OCI-LY7 (cell line): Measurements from ENCODE around the gene MRPS25. TPM values are rescaled to one million over a fixed set of nuclear protein-coding genes. Genes with fewer than 3 reads are reported as not detected.
"Not testable (repeated sequence)": the region's sequence is repeated elsewhere in the genome, so short reads cannot be mapped to it uniquely, and the experiment has no call there.

Experiments
- BruUV-seq: library from RNA; stranded (reverse); fragments of 400-500 nt; replicated peaks from 2 replicates; lab custom pipeline; 2021; lab: Mats Ljungman, UMichigan
- CTCF ChIA-PET: fragments of 300-600 bp; sonication (Branson Sonifier 250); formaldehyde crosslinking; loops from one replicate; lab custom pipeline; 2022; ENCODE audit warnings: antibody characterized with exemption; ENCODE audit not compliant: unreplicated experiment; lab: Charles Lee
- POLR2A ChIA-PET: fragments of 300-600 bp; sonication (Branson Sonifier 250); formaldehyde crosslinking; loops from one replicate; lab custom pipeline; 2022; ENCODE audit warnings: antibody characterized with exemption; lab: Charles Lee
- DNase-seq: peaks from one replicate; pipeline ENCODE4 v3.0.0-alpha.2; 2015; ENCODE audit warnings: low spot score
- H2AFZ ChIP-seq: fragments of 200-600 bp; sonication (generic), shearing (Covaris generic); 2 replicates; pipeline ENCODE4 v1.6.1; 2014; ENCODE audit warnings: mild to moderate bottlenecking, antibody characterized with exemption, low read length, moderate library complexity
- H3K27ac ChIP-seq: fragments of 200-600 bp; sonication (generic); 2 replicates; pipeline ENCODE4 v1.5.1; 2014; ENCODE audit warnings: mixed run types, low read depth, mild to moderate bottlenecking, moderate library complexity, low read length, inconsistent platforms; ENCODE audit not compliant: poor library complexity, severe bottlenecking
- H3K36me3 ChIP-seq: fragments of 200-600 bp; sonication (generic); 2 replicates; pipeline ENCODE4 v1.6.1; 2014; ENCODE audit warnings: mild to moderate bottlenecking, antibody characterized with exemption, low read length, moderate library complexity, mixed read lengths; ENCODE audit not compliant: insufficient read depth
- H3K4me1 ChIP-seq: fragments of 200-600 bp; sonication (generic); 2 replicates; pipeline ENCODE4 v1.5.1; 2014; ENCODE audit warnings: mild to moderate bottlenecking, low read length; ENCODE audit not compliant: insufficient read depth, poor library complexity, severe bottlenecking
- H3K4me2 ChIP-seq: fragments of 200-600 bp; sonication (generic); 2 replicates; pipeline ENCODE4 v1.6.1; 2014; ENCODE audit warnings: mild to moderate bottlenecking, low read length
- H3K4me3 ChIP-seq: fragments of 200-600 bp; sonication (generic); 2 replicates; pipeline ENCODE4 v1.5.1; 2014; ENCODE audit warnings: mild to moderate bottlenecking, low read depth, low read length; ENCODE audit not compliant: poor library complexity, severe bottlenecking
- H3K79me2 ChIP-seq: fragments of 200-600 bp; sonication (generic); 2 replicates; pipeline ENCODE4 v1.6.1; 2016; ENCODE audit warnings: low read depth, mild to moderate bottlenecking, low read length, moderate library complexity, mixed read lengths; ENCODE audit not compliant: insufficient read depth
- H3K9me2 ChIP-seq: fragments of 200-600 bp; sonication (generic); 2 replicates; pipeline ENCODE4 v1.6.1; 2016; ENCODE audit warnings: mild to moderate bottlenecking, low read length, mixed read lengths; ENCODE audit not compliant: insufficient read depth
- H3K9me3 ChIP-seq: fragments of 200-600 bp; sonication (generic); 2 replicates; pipeline ENCODE4 v1.6.1; 2014; ENCODE audit warnings: mild to moderate bottlenecking, mixed run types, low read length, mixed read lengths
- H4K20me1 ChIP-seq: fragments of 200-600 bp; sonication (generic); 2 replicates; pipeline ENCODE4 v1.6.1; 2014; ENCODE audit warnings: mild to moderate bottlenecking, antibody characterized with exemption, low read length, moderate library complexity, mixed read lengths; ENCODE audit not compliant: insufficient read depth
- CTCF ChIP-seq: fragments of 200-600 bp; sonication (generic); conservative IDR thresholded peaks from 2 replicates; pipeline ENCODE4 v1.5.1; 2014; ENCODE audit warnings: mild to moderate bottlenecking, antibody characterized with exemption, low read length, moderate library complexity, mixed read lengths
- EZH2phosphoT487 ChIP-seq: fragments of 200-600 bp; sonication (generic); IDR thresholded peaks from 2 replicates; pipeline ENCODE4 v1.6.1; 2018; ENCODE audit warnings: low read depth, borderline replicate concordance, mild to moderate bottlenecking, mixed run types, antibody characterized with exemption, low read length, moderate library complexity, mixed read lengths
- intact Hi-C: fragments of 100-400 bp; cut with micrococcal nuclease; formaldehyde crosslinking; loops from one replicate; pipeline ENCODE4 v1.10.0; 2022; ENCODE audit not compliant: unreplicated experiment
- total RNA-seq, 2 experiments: library from RNA; depleted of rRNA in 1 of 2; stranded (reverse); fragments of >200 nt in 1 of 2; shearing (Covaris generic) in 1 of 2; gene quantifications; 2 replicates each; pipeline ENCODE4 v1.2.3, GENCODE V29; 2014 to 2022

Gene MRPS25
- total RNA-seq, 2 experiments from 2014 or later: 53.6 to 129 TPM

GRCh38 chr3:15010664-15011063 lies 54.5 kb downstream of the MRPS25 start:
- CTCF ChIA-PET: interaction anchor here (0.6 kb wide), 1 partner anchor 570 kb away, joined by 3 read pairs; no protein-coding TSS in a partner anchor
- H3K4me1 ChIP-seq: no peaks in the 10 kb centered on the region
- POLR2A ChIA-PET: interaction anchor here (0.6 kb wide), 2 partner anchors 39 to 44 kb away, joined by 3 to 4 read pairs; no protein-coding TSS in a partner anchor
- DNase-seq: no peak
- no TSS peak for BruUV-seq
- no peaks in the 10 kb centered on the region for H3K9me2 ChIP-seq
- no peak overlapping the region for H2AFZ ChIP-seq
- H3K4me2 ChIP-seq: no peak overlapping the region
- intact Hi-C loops: no loop called here
- peaks cover 71% of the 10 kb centered on the region for H3K36me3 ChIP-seq
- H4K20me1 ChIP-seq: no peaks in the 10 kb centered on the region
- TF ChIP-seq CTCF (no peak), EZH2phosphoT487 (no peak)
- H3K9me3 ChIP-seq: no peaks in the 10 kb centered on the region
- H3K4me3 ChIP-seq: no peak overlapping the region
- no peak overlapping the region for H3K27ac ChIP-seq
- no peaks in the 10 kb centered on the region for H3K79me2 ChIP-seq

GRCh38 chr3:15009167-15009566 lies 55.9 kb downstream of the MRPS25 start:
- DNase-seq: no peak
- Histone ChIP-seq H3K9me2 (no peaks in the 10 kb centered on the region), H3K4me2 (no peak overlapping the region), H4K20me1 (no peaks in the 10 kb centered on the region), H3K4me3 (no peak overlapping the region), H2AFZ (no peak overlapping the region), H3K9me3 (no peaks in the 10 kb centered on the region), H3K36me3 (peaks cover 70% of the 10 kb centered on the region), H3K4me1 (no peaks in the 10 kb centered on the region), H3K27ac (no peak overlapping the region), H3K79me2 (no peaks in the 10 kb centered on the region)
- ChIA-PET CTCF (no interaction called here), POLR2A (interaction anchor here (0.6 kb wide), 1 partner anchor 14 kb away, joined by 5 read pairs; no protein-coding TSS in a partner anchor)
- intact Hi-C loops: loop anchor here (5.0 kb wide), 1 partner anchor 82 kb away; no protein-coding TSS in a partner anchor
- BruUV-seq: no TSS peak
- TF ChIP-seq CTCF (no peak), EZH2phosphoT487 (no peak)

- Histone ChIP-seq H3K4me1 (no peaks in the 10 kb centered on the region), H4K20me1 (no peaks in the 10 kb centered on the region), H3K27ac (no peak overlapping the region), H3K9me2 (no peaks in the 10 kb centered on the region), H3K36me3 (peaks cover 63% of the 10 kb centered on the region), H3K4me3 (no peak overlapping the region), H2AFZ (no peak overlapping the region), H3K4me2 (no peak overlapping the region), H3K9me3 (no peaks in the 10 kb centered on the region), H3K79me2 (no peaks in the 10 kb centered on the region)
- DNase-seq: no peak
- intact Hi-C loops: loop anchor here (5.0 kb wide), 1 partner anchor 80 kb away; no protein-coding TSS in a partner anchor
- CTCF ChIA-PET: no interaction called here
- POLR2A ChIA-PET: interaction anchor here (0.7 kb wide), 1 partner anchor 18 kb away, joined by 3 read pairs; no protein-coding TSS in a partner anchor
- no peak for TF ChIP-seq EZH2phosphoT487
- TF ChIP-seq CTCF: no peak
- no TSS peak for BruUV-seq
These were observed 57.4 kb downstream of the MRPS25 start for GRCh38 chr3:15007681-15008141.

GRCh38 chr3:14999182-14999581 lies 65.9 kb downstream of the MRPS25 start:
- DNase-seq, CTCF ChIA-PET, H3K9me2 ChIP-seq, intact Hi-C loops, H3K4me3 ChIP-seq, H2AFZ ChIP-seq, H3K4me1 ChIP-seq, H3K4me2 ChIP-seq, H4K20me1 ChIP-seq, BruUV-seq, H3K27ac ChIP-seq: not testable (repeated sequence)
- POLR2A ChIA-PET: interaction anchor here (0.6 kb wide), 1 partner anchor 566 kb away, joined by 5 read pairs; no protein-coding TSS in a partner anchor
- H3K36me3 ChIP-seq: peaks cover 42% of the 10 kb centered on the region
- H3K79me2 ChIP-seq: peaks cover 17% of the 10 kb centered on the region
- peaks cover 10% of the 10 kb centered on the region; the same call in 1 of the 2 replicates for H3K9me3 ChIP-seq
